IMR-90 (cell line): ENCODE results near the gene HEATR9. TPM values are rescaled to one million over a fixed set of nuclear protein-coding genes. Genes with fewer than 3 reads are reported as not detected.

Source experiments
- ATAC-seq: fragments of 200-7000 bp; cut with Tn5 transposase; 2 replicates; pipeline ENCODE4 v1.9.1; 2020; ENCODE audit warnings: low read depth, mild to moderate bottlenecking, moderate library complexity
- BruUV-seq: library from RNA; stranded (reverse); fragments of 400-500 nt; replicated peaks from 2 replicates; lab custom pipeline; 2021; lab: Mats Ljungman, UMichigan
- CTCF ChIA-PET: fragments of 300-600 bp; formaldehyde crosslinking; extraction: SDS; loops from one replicate; lab custom pipeline; 2021; ENCODE audit warnings: antibody characterized with exemption; lab: Yijun Ruan, JAX
- POLR2A ChIA-PET: fragments of 300-600 bp; sonication (Branson Sonifier 250); formaldehyde crosslinking; loops from one replicate; lab custom pipeline; 2022; ENCODE audit warnings: antibody characterized with exemption; ENCODE audit not compliant: unreplicated experiment; lab: Charles Lee
- DNase-seq: peaks from one replicate; pipeline ENCODE4 v3.0.0; 2013
- H2AFZ ChIP-seq: replicated peaks from 2 replicates; pipeline ENCODE3; 2013; ENCODE audit warnings: low read length, mild to moderate bottlenecking; ENCODE audit not compliant: poor library complexity
- H2AK5ac ChIP-seq: 2 replicates; pipeline ENCODE4 v1.6.1; 2013; ENCODE audit warnings: low read depth, low read length, inconsistent platforms
- H2AK9ac ChIP-seq: replicated peaks from 2 replicates; pipeline ENCODE3; 2013; ENCODE audit warnings: mild to moderate bottlenecking, low read depth, low read length, moderate library complexity; ENCODE audit not compliant: poor library complexity
- H2BK120ac ChIP-seq: 2 replicates; pipeline ENCODE4 v1.6.1; 2013; ENCODE audit warnings: low read depth, low read length, inconsistent platforms
- H2BK15ac ChIP-seq: 3 replicates; pipeline ENCODE4 v1.6.1; 2013; ENCODE audit warnings: low read depth, low read length, inconsistent platforms
- H2BK20ac ChIP-seq: 2 replicates; pipeline ENCODE4 v1.6.1; 2013; ENCODE audit warnings: low read depth, mild to moderate bottlenecking, inconsistent platforms, low read length, moderate library complexity
- H2BK5ac ChIP-seq: 2 replicates; pipeline ENCODE4 v1.6.1; 2013; ENCODE audit warnings: mild to moderate bottlenecking, low read depth, low read length, inconsistent platforms; ENCODE audit not compliant: poor library complexity, severe bottlenecking
- H3K14ac ChIP-seq: replicated peaks from 2 replicates; pipeline ENCODE4 v1.6.1; 2013; ENCODE audit warnings: low read depth, low read length, inconsistent platforms
- H3K18ac ChIP-seq: 2 replicates; pipeline ENCODE4 v1.6.1; 2013; ENCODE audit warnings: low read depth, low read length, control low read depth
- H3K23ac ChIP-seq: 2 replicates; pipeline ENCODE4 v1.6.1; 2013; ENCODE audit warnings: low read depth, low read length, inconsistent platforms
- H3K27ac ChIP-seq: 2 replicates; pipeline ENCODE4 v1.5.1; 2013; ENCODE audit warnings: mild to moderate bottlenecking, control low read depth, low read length; ENCODE audit not compliant: insufficient read depth
- H3K27me3 ChIP-seq: 2 replicates; pipeline ENCODE4 v1.6.1; 2013; ENCODE audit warnings: low read length; ENCODE audit not compliant: control insufficient read depth, insufficient read depth
- H3K36me3 ChIP-seq: 2 replicates; pipeline ENCODE4 v1.6.1; 2013; ENCODE audit warnings: low read length, mixed read lengths; ENCODE audit not compliant: control insufficient read depth, insufficient read depth
- H3K4ac ChIP-seq: 2 replicates; pipeline ENCODE4 v1.6.1; 2013; ENCODE audit warnings: low read depth, low read length, inconsistent platforms
- H3K4me1 ChIP-seq: 2 replicates; pipeline ENCODE4 v1.6.1; 2013; ENCODE audit warnings: low read length, mixed read lengths; ENCODE audit not compliant: control insufficient read depth, insufficient read depth
- H3K4me2 ChIP-seq: 2 replicates; pipeline ENCODE4 v1.6.1; 2013; ENCODE audit warnings: low read depth, mild to moderate bottlenecking, control low read depth, low read length, moderate library complexity
- H3K4me3 ChIP-seq: 2 replicates; pipeline ENCODE4 v1.5.1; 2013; ENCODE audit warnings: low read depth, mild to moderate bottlenecking, control low read depth, low read length, moderate library complexity; ENCODE audit not compliant: insufficient read depth
- H3K56ac ChIP-seq: 2 replicates; pipeline ENCODE4 v1.6.1; 2013; ENCODE audit warnings: low read length, inconsistent platforms; ENCODE audit not compliant: insufficient read depth; ENCODE audit errors: extremely low read depth
- H3K79me1 ChIP-seq, 2 experiments: 2 replicates each; pipeline ENCODE4 v1.6.1; 2013; ENCODE audit warnings: low read length in 2 of 2, inconsistent platforms in 1 of 2, low read depth in 1 of 2
- H3K9ac ChIP-seq: 2 replicates; pipeline ENCODE4 v1.6.1; 2013; ENCODE audit warnings: low read depth, low read length, control low read depth
- H3K9me1 ChIP-seq: 2 replicates; pipeline ENCODE4 v1.6.1; 2013; ENCODE audit warnings: low read length, inconsistent platforms; ENCODE audit not compliant: insufficient read depth
- H3K9me3 ChIP-seq: 2 replicates; pipeline ENCODE4 v1.6.1; 2013; ENCODE audit warnings: low read length; ENCODE audit not compliant: control insufficient read depth, insufficient read depth
- H4K20me1 ChIP-seq: 2 replicates; pipeline ENCODE4 v1.6.1; 2013; ENCODE audit warnings: low read length, inconsistent platforms; ENCODE audit not compliant: insufficient read depth
- H4K5ac ChIP-seq: 2 replicates; pipeline ENCODE4 v1.6.1; 2013; ENCODE audit warnings: mild to moderate bottlenecking, low read depth, low read length, control low read depth
- H4K8ac ChIP-seq, 2 experiments: 2 replicates each; pipeline ENCODE4 v1.6.1; 2013; ENCODE audit warnings: low read depth in 2 of 2, low read length in 2 of 2, control low read depth in 1 of 2, inconsistent platforms in 1 of 2
- H4K91ac ChIP-seq: 2 replicates; pipeline ENCODE4 v1.6.1; 2013; ENCODE audit warnings: low read depth, low read length, inconsistent platforms; ENCODE audit not compliant: insufficient read depth
- CEBPB ChIP-seq: IDR thresholded peaks from 2 replicates; pipeline ENCODE4 v1.6.1; 2012; ENCODE audit warnings: low read depth, low read length, improper control_type of control experiment
- CHD1 ChIP-seq: IDR thresholded peaks from 2 replicates; pipeline ENCODE4 v1.6.1; 2012; ENCODE audit warnings: low read depth, low read length, improper control_type of control experiment
- FOS ChIP-seq: fragments of 150-350 bp; IDR thresholded peaks from 2 replicates; pipeline ENCODE4 v1.6.1; 2016; ENCODE audit warnings: low read depth, low read length
- MAZ ChIP-seq: IDR thresholded peaks from 2 replicates; pipeline ENCODE4 v1.6.1; 2012; ENCODE audit warnings: low read depth, mild to moderate bottlenecking, low read length, improper control_type of control experiment, moderate library complexity, borderline replicate concordance
- MXI1 ChIP-seq: IDR thresholded peaks from 2 replicates; pipeline ENCODE4 v1.6.1; 2012; ENCODE audit warnings: low read depth, mild to moderate bottlenecking, low read length, moderate library complexity, borderline replicate concordance
- NFE2L2 ChIP-seq: fragments of 150-350 bp; IDR thresholded peaks from 2 replicates; pipeline ENCODE4 v1.6.1; 2016; ENCODE audit warnings: low read depth, mild to moderate bottlenecking, low read length
- POLR2A ChIP-seq: IDR thresholded peaks from 2 replicates; pipeline ENCODE4 v1.6.1; 2012; ENCODE audit warnings: mild to moderate bottlenecking, low read depth, low read length
- RAD21 ChIP-seq: IDR thresholded peaks from 2 replicates; pipeline ENCODE4 v1.6.1; 2012; ENCODE audit warnings: low read length, improper control_type of control experiment
- SMC3 ChIP-seq: fragments of 150-350 bp; IDR thresholded peaks from 2 replicates; pipeline ENCODE4 v1.6.1; 2016; ENCODE audit warnings: low read depth, mild to moderate bottlenecking, antibody characterized with exemption, low read length, moderate library complexity
- WGBS, 2 experiments: methylation state at CpG; one replicate each; pipeline versions ENCODE4 v1.1.5 to v1.1.7; 2013; ENCODE audit warnings: missing lambda C conversion rate in 2 of 2; ENCODE audit not compliant: insufficient read length in 1 of 2; ENCODE audit errors: extremely low coverage in 2 of 2; 5-methylcytosine and 5-hydroxymethylcytosine counted together
- dilution Hi-C: fragments of 300-500 bp; cut with HindIII; formaldehyde crosslinking; loops from one replicate; pipeline ENCODE4 v1.14.3; 2018; ENCODE audit warnings: low sequenced_read_pairs; ENCODE audit not compliant: unreplicated experiment
- in situ Hi-C: fragments of 300-500 bp; cut with MboI; formaldehyde crosslinking; loops from 3 replicates; pipeline ENCODE4 v1.14.3; 2019; ENCODE audit warnings: low sequenced_read_pairs, inconsistent platforms, mixed read lengths
- intact Hi-C: fragments of 100-400 bp; cut with micrococcal nuclease; formaldehyde crosslinking; loops from 2 replicates; pipeline ENCODE4 v1.10.0; 2022
- polyA plus RNA-seq, 3 experiments: library from polyadenylated mRNA; depleted of rRNA; stranded (reverse); fragments of >200 nt; gene quantifications; 2 replicates each; pipeline ENCODE4 v1.2.3, GENCODE V29; 2012; ENCODE audit warnings: low replicate concordance in 1 of 3
- total RNA-seq: library from RNA; depleted of rRNA; stranded (reverse); fragments of >200 nt; gene quantifications from 2 replicates; pipeline ENCODE4 v1.2.3, GENCODE V29; 2012
- TF ChIP-seq, protein P1 (sequence below): conservative IDR thresholded peaks from 2 replicates; pipeline ENCODE4 v1.5.1; 2012; ENCODE audit warnings: mild to moderate bottlenecking, low read depth, low read length, improper control_type of control experiment
- TF ChIP-seq, protein P2 (sequence below): fragments of 150-350 bp; IDR thresholded peaks from 2 replicates; pipeline ENCODE4 v1.6.1; 2017; ENCODE audit warnings: mild to moderate bottlenecking, antibody characterized with exemption, low read length, low read depth

The HEATR9 gene
- total and polyA plus RNA-seq, 2 of the 4 experiments (the other 2 are of a cell fraction) = not detected

DNA sequence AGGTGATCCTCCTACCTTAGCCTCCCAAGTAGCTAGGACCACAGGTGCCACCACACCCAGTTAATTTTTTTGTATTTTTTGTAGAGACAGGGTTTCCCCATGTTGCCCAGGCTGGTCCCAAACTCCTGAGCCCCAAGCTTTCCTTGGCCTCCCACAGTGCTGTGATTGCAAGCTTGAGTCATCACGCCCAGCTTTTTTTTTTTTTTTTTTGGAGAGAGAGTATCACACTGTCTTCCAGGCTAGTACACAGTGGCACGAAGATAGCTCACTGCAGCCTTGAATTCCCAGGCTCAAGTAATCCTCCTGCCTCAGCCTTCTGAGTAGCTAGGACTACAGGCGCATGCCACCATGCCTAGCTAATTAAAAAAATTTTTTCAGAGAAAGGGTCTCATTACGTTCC lies 27.2 kb downstream of the HEATR9 start:
- H2BK15ac ChIP-seq = no peak overlapping the region
- ATAC-seq (peak; percentile 68), DNase-seq (peak; percentile 27)
- TF ChIP-seq, protein P1, sequence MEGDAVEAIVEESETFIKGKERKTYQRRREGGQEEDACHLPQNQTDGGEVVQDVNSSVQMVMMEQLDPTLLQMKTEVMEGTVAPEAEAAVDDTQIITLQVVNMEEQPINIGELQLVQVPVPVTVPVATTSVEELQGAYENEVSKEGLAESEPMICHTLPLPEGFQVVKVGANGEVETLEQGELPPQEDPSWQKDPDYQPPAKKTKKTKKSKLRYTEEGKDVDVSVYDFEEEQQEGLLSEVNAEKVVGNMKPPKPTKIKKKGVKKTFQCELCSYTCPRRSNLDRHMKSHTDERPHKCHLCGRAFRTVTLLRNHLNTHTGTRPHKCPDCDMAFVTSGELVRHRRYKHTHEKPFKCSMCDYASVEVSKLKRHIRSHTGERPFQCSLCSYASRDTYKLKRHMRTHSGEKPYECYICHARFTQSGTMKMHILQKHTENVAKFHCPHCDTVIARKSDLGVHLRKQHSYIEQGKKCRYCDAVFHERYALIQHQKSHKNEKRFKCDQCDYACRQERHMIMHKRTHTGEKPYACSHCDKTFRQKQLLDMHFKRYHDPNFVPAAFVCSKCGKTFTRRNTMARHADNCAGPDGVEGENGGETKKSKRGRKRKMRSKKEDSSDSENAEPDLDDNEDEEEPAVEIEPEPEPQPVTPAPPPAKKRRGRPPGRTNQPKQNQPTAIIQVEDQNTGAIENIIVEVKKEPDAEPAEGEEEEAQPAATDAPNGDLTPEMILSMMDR = no peak
- TF ChIP-seq MAZ (no peak), POLR2A (no peak), CEBPB (no peak), SMC3 (no peak), CHD1 (no peak), MXI1 (no peak), FOS (no peak), RAD21 (no peak), NFE2L2 (no peak)
- TF ChIP-seq, protein P2, sequence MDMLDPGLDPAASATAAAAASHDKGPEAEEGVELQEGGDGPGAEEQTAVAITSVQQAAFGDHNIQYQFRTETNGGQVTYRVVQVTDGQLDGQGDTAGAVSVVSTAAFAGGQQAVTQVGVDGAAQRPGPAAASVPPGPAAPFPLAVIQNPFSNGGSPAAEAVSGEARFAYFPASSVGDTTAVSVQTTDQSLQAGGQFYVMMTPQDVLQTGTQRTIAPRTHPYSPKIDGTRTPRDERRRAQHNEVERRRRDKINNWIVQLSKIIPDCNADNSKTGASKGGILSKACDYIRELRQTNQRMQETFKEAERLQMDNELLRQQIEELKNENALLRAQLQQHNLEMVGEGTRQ = no peak
- H3K4ac ChIP-seq = no peak overlapping the region
- no peaks in the 10 kb centered on the region for H3K4me1 ChIP-seq
- H3K56ac ChIP-seq = no peak overlapping the region
- BruUV-seq = no TSS peak
- H3K27ac ChIP-seq = no peak overlapping the region
- H2AK9ac ChIP-seq = no peak overlapping the region
- POLR2A ChIA-PET = no interaction called here
- peaks cover 4% of the 10 kb centered on the region; the same call in 1 of the 2 replicates for H4K20me1 ChIP-seq
- dilution Hi-C loops = no loop called here
- H3K9me3 ChIP-seq = no peaks in the 10 kb centered on the region
- in situ Hi-C loops = no loop called here
- no peaks in the 10 kb centered on the region for H3K9me1 ChIP-seq
- H2BK5ac ChIP-seq = no peak overlapping the region
- no peak overlapping the region for H2AK5ac ChIP-seq
- CTCF ChIA-PET = interaction anchor here (0.7 kb wide), 1 partner anchor 31 kb away, joined by 4 read pairs; no protein-coding TSS in a partner anchor
- WGBS, 2 experiments = no CpG with 5 or more reads among the region's 4 CpGs
- H3K4me2 ChIP-seq = no peak overlapping the region
- H3K27me3 ChIP-seq = no peaks in the 10 kb centered on the region
- H4K5ac ChIP-seq = no peak overlapping the region
- H4K8ac ChIP-seq = no peak overlapping the region
- H3K18ac ChIP-seq = no peak overlapping the region
- H4K91ac ChIP-seq = no peak overlapping the region
- peaks cover 65% of the 10 kb centered on the region for H3K36me3 ChIP-seq
- H3K23ac ChIP-seq = no peak overlapping the region
- no peak overlapping the region for H2AFZ ChIP-seq
- H3K14ac ChIP-seq = no peak overlapping the region
- H3K9ac ChIP-seq = no peak overlapping the region
- no peak overlapping the region for H2BK120ac ChIP-seq
- peaks cover 5 to 11% of the 10 kb centered on the region in 2 experiments; a peak in 2 of 4 replicates for H3K79me1 ChIP-seq
- intact Hi-C loops = no loop called here
- H3K4me3 ChIP-seq = no peak overlapping the region
- H2BK20ac ChIP-seq = no peak overlapping the region
